HS-5 (cell line): ENCODE measurements around the gene CASP4.
"Not testable (repeated sequence)": the region's sequence is repeated elsewhere in the genome, so short reads cannot be mapped to it uniquely, and the experiment has no call there.

ENCODE experiments used
- DNase-seq: peaks from one replicate; pipeline ENCODE4 v3.0.0-alpha.2; 2012; ENCODE audit warnings: low read depth

Gene CASP4

GRCh38 chr11:104956528-104956927 lies 11.8 kb downstream of the CASP4 start:
- DNase-seq, result no peak

- peak; percentile 28 for DNase-seq
Observed at GRCh38 chr11:104946907-104947306, 21.5 kb downstream of the CASP4 start.

GRCh38 chr11:104944076-104944475 lies 24.3 kb downstream of the CASP4 start:
- DNase-seq, result no peak

- no peak for DNase-seq
Observed at GRCh38 chr11:104943561-104943960, 24.8 kb downstream of the CASP4 start.

- no peak for DNase-seq
Observed at GRCh38 chr11:104934594-104934993, 33.8 kb downstream of the CASP4 start.

GRCh38 chr11:104934073-104934472 lies 34.3 kb downstream of the CASP4 start:
- DNase-seq, result not testable (repeated sequence)

GRCh38 chr11:104928811-104929210 lies 39.6 kb downstream of the CASP4 start:
- DNase-seq, result no peak

GRCh38 chr11:104926771-104927611 lies 41.4 kb downstream of the CASP4 start:
- no peak for DNase-seq

GRCh38 chr11:104925850-104926249 lies 42.5 kb downstream of the CASP4 start:
- no peak for DNase-seq

- DNase-seq, result peak; percentile 44
Observed at GRCh38 chr11:104918113-104918824, 50.1 kb downstream of the CASP4 start.

GRCh38 chr11:104917271-104918112 lies 50.9 kb downstream of the CASP4 start:
- peak; percentile 8 for DNase-seq

- no peak for DNase-seq
Observed at GRCh38 chr11:104916442-104916841, 51.9 kb downstream of the CASP4 start.

GRCh38 chr11:104912102-104912501 lies 56.3 kb downstream of the CASP4 start:
- DNase-seq, result no peak

GRCh38 chr11:104908186-104908531 lies 60.2 kb downstream of the CASP4 start:
- no peak for DNase-seq

- no peak for DNase-seq
Observed at GRCh38 chr11:104907521-104908185, 60.7 kb downstream of the CASP4 start.

GRCh38 chr11:104905271-104905670 lies 63.1 kb downstream of the CASP4 start:
- no peak for DNase-seq

GRCh38 chr11:104899226-104899625 lies 69.1 kb downstream of the CASP4 start:
- no peak for DNase-seq

GRCh38 chr11:104898685-104899013 lies 69.7 kb downstream of the CASP4 start:
- no peak for DNase-seq

- DNase-seq, result no peak
Observed at GRCh38 chr11:104897891-104898684, 70.3 kb downstream of the CASP4 start, which contains the start of gene CASP12. CASP12 (minus strand) TSS chr11:104898460.

- no peak for DNase-seq
Observed at GRCh38 chr11:104895634-104896033, 72.7 kb downstream of the CASP4 start.

- no peak for DNase-seq
Observed at GRCh38 chr11:104893876-104894275, 74.5 kb downstream of the CASP4 start.
